Measurements from ENCODE around the gene TBC1D14. TPM values are rescaled to one million over a fixed set of nuclear protein-coding genes. Genes with fewer than 3 reads are reported as not detected.

TBC1D14 gene
- total RNA-seq, 1 experiment from 2014 or later: 50.2 TPM

GRCh38 chr4:6913350-6913905 is 3.8 kb downstream of the TBC1D14 start:
- no peak overlapping the region for H3K4me3 Mint-ChIP-seq
- Histone ChIP-seq H3K14ac (ENCODE audit: insufficient read depth, low read length) (no peak overlapping the region), H4K91ac (ENCODE audit: insufficient read length, low read depth, low read length) (no peak overlapping the region), H2AFZ (ENCODE audit: low read length) (no peak overlapping the region), H3K9me3 (ENCODE audit: control insufficient read depth, low read depth, low read length) (no peaks in the 10 kb centered on the region), H2BK20ac (ENCODE audit: low read depth, low read length, poor library complexity, severe bottlenecking) (no peak overlapping the region), H2BK15ac (ENCODE audit: low read depth, low read length) (no peak overlapping the region), H3K79me1 (ENCODE audit: insufficient read depth, low read depth, low read length, poor library complexity, severe bottlenecking) (peaks cover 5% of the 10 kb centered on the region), H3K23me2 (ENCODE audit: insufficient read length, low read depth, low read length, poor library complexity, severe bottlenecking) (peaks cover 16% of the 10 kb centered on the region), H3K56ac (ENCODE audit: insufficient read length, low read depth, low read length) (no peak overlapping the region), H3K23ac (ENCODE audit: insufficient read length, low read depth, low read length) (no peak overlapping the region), H3K4ac (ENCODE audit: low read depth, low read length) (no peak overlapping the region), H3K27me3 (ENCODE audit: insufficient read depth, low read length) (no peaks in the 10 kb centered on the region), H3K4me2 (ENCODE audit: insufficient read depth, insufficient read length, low read length) (no peak overlapping the region), H2BK5ac (ENCODE audit: insufficient read length, low read length) (no peak overlapping the region), H4K8ac (replicated peaks; ENCODE audit: insufficient read length, low read depth, low read length) (no peak overlapping the region), H3K18ac (ENCODE audit: insufficient read length, low read depth, low read length) (no peak overlapping the region), H3K9ac (ENCODE audit: extremely low read depth, insufficient read length, low read length) (no peak overlapping the region), H3T11ph (ENCODE audit: low read length) (no peak overlapping the region), H4K20me1 (ENCODE audit: control insufficient read depth, insufficient read depth, insufficient read length) (no peaks in the 10 kb centered on the region), H3K27ac (ENCODE audit: insufficient read length, low read depth, low read length) (no peak overlapping the region), H4K5ac (ENCODE audit: insufficient read length, low read depth, low read length) (no peak overlapping the region), H2BK120ac (ENCODE audit: low read depth, low read length, poor library complexity, severe bottlenecking) (no peak overlapping the region), H2BK12ac (ENCODE audit: insufficient read length, low read depth, low read length) (no peak overlapping the region), H3K4me1 (ENCODE audit: insufficient read depth, low read length) (peaks cover 5% of the 10 kb centered on the region; the same call in 1 of the 2 replicates), H2AK5ac (ENCODE audit: insufficient read length, low read length) (no peak overlapping the region), H3K79me2 (ENCODE audit: insufficient read depth, low read length) (peaks cover 2% of the 10 kb centered on the region; the same call in 1 of the 2 replicates)
- no peak overlapping the region for H3K27ac Mint-ChIP-seq
- TF ChIP-seq CTCF (conservative IDR thresholded peaks at IDR 0.05): no peak
- DNase-seq: no peak
- peaks cover 42% of the 10 kb centered on the region in 2 experiments for H3K4me1 Mint-ChIP-seq
- peaks cover 11% of the 10 kb centered on the region for H3K27me3 Mint-ChIP-seq (ENCODE audit: low read depth)
- H3K36me3 Mint-ChIP-seq (ENCODE audit: insufficient read depth in 1 of 3, low read depth in 3 of 3): no peaks in the 10 kb centered on the region
- no peaks in the 10 kb centered on the region; a peak in 1 of 5 replicates for H3K9me3 Mint-ChIP-seq
- whole genome bisulfite sequencing (ENCODE audit: extremely low coverage, insufficient read length, low lambda C conversion rate): no CpG with 5 or more reads among the region's 6 CpGs
